GM12801 (cell line): ENCODE measurements around the gene LYRM4.

ENCODE experiments used
- CTCF ChIP-seq: IDR thresholded peaks from one replicate; pipeline ENCODE4 v1.5.1; 2011; ENCODE audit warnings: control low read depth; ENCODE audit not compliant: insufficient read length; ENCODE audit errors: extremely low read depth

LYRM4 gene

GRCh38 chr6:5160206-5160605 is 100.5 kb downstream of the LYRM4 start:
- TF ChIP-seq CTCF, result no peak

GRCh38 chr6:5159162-5159561 is 101.6 kb downstream of the LYRM4 start:
- no peak for TF ChIP-seq CTCF

- no peak for TF ChIP-seq CTCF
Measured at GRCh38 chr6:5158180-5158579, 102.6 kb downstream of the LYRM4 start.

GRCh38 chr6:5157621-5158138 is 103.1 kb downstream of the LYRM4 start:
- TF ChIP-seq CTCF, result no peak

- no peak for TF ChIP-seq CTCF
Measured at GRCh38 chr6:5156627-5157026, 104.1 kb downstream of the LYRM4 start.

GRCh38 chr6:5155906-5156305 is 104.8 kb downstream of the LYRM4 start:
- TF ChIP-seq CTCF, result no peak

GRCh38 chr6:5153186-5153585 is 107.6 kb downstream of the LYRM4 start:
- no peak for TF ChIP-seq CTCF

GRCh38 chr6:5152460-5152859 is 108.3 kb downstream of the LYRM4 start:
- TF ChIP-seq CTCF, result no peak
